K562 (cell line): ENCODE results near the gene ZNF318. TPM values are rescaled to one million over a fixed set of nuclear protein-coding genes. Genes with fewer than 3 reads are reported as not detected.

ENCODE experiments used
- CGGBP1 ChIP-seq: fragments of 250-450 bp; sonication (Bioruptor Pico); IDR thresholded peaks from 2 replicates; pipeline ENCODE4 v1.9.0; 2021; ENCODE audit warnings: mild to moderate bottlenecking
- CHD1 ChIP-seq: fragments of 200-600 bp; sonication (generic); IDR thresholded peaks from one replicate; pipeline ENCODE4 v1.6.1; 2012; ENCODE audit warnings: mild to moderate bottlenecking, moderate library complexity, low read length, inconsistent platforms
- FOS ChIP-seq: IDR thresholded peaks from 3 replicates; pipeline ENCODE4 v1.6.1; 2011; ENCODE audit not compliant: insufficient read length; ENCODE audit errors: extremely low read depth
- JUNB ChIP-seq: fragments of 450-650 bp; formaldehyde crosslinking; conservative IDR thresholded peaks from 2 replicates; pipeline ENCODE4 v1.4.0; 2020; ENCODE audit warnings: mild to moderate bottlenecking
- KLF10 ChIP-seq: fragments of 250-450 bp; sonication (Bioruptor Pico); IDR thresholded peaks from 2 replicates; pipeline ENCODE4 v1.6.1; 2021; ENCODE audit warnings: matching md5 sums
- LCOR ChIP-seq: sonication (generic); formaldehyde crosslinking; IDR thresholded peaks from 2 replicates; pipeline ENCODE4 v1.8.0; 2022; ENCODE audit warnings: mild to moderate bottlenecking, missing genetic modification reagents
- PHTF2 ChIP-seq: fragments of 250-450 bp; sonication (Bioruptor Pico); IDR thresholded peaks from 2 replicates; pipeline ENCODE4 v1.5.0; 2021; ENCODE audit warnings: mild to moderate bottlenecking
- TCF15 ChIP-seq: fragments of 250-450 bp; sonication (Bioruptor Pico); IDR thresholded peaks from 2 replicates; pipeline ENCODE4 v1.8.0; 2022; ENCODE audit warnings: moderate library complexity, mild to moderate bottlenecking, inconsistent platforms
- TRIM24 ChIP-seq, 2 experiments: fragments of 450-650 bp; IDR thresholded peaks; 2 replicates each; pipeline ENCODE4 v1.6.1; 2016
- ZKSCAN1 ChIP-seq: fragments of 150-350 bp; IDR thresholded peaks from 2 replicates; pipeline ENCODE4 v1.6.1; 2016; ENCODE audit warnings: low read depth, low read length
- ZNF253 ChIP-seq: fragments of 250-450 bp; sonication (Bioruptor Pico); conservative IDR thresholded peaks from 2 replicates; pipeline ENCODE4 v1.6.1; 2021; ENCODE audit warnings: mild to moderate bottlenecking
- ZNF639 ChIP-seq, 2 experiments: fragments of 200-800 bp in 1 of 2; sonication (Bioruptor generic) in 1 of 2; sonication (generic) in 1 of 2; formaldehyde crosslinking in 1 of 2; IDR thresholded peaks in 1 of 2; conservative IDR thresholded peaks in 1 of 2; 2 replicates each; pipeline versions ENCODE4 v1.5.0 to v1.6.1; 2016 to 2020; ENCODE audit warnings: missing compliant biosample characterization in 1 of 2, missing genetic modification characterization in 1 of 2, missing genetic modification reagents in 1 of 2
- polyA plus RNA-seq, 8 experiments: library from polyadenylated mRNA; depleted of rRNA in 4 of 8; stranded (reverse) in 5 of 8; unstranded in 3 of 8; fragments of >200 nt; fragmentation: Nextera tagmentation in 2 of 8; fragmentation: Illumina TruSeq in 1 of 8; extraction: Ambion mirVana in 2 of 8; extraction: Trizol in 1 of 8; gene quantifications; 2 replicates each; pipeline versions ENCODE4 v1.2.1 to v1.2.3, GENCODE V29; 2011 to 2014; ENCODE audit warnings: inconsistent platforms in 1 of 8, missing spikeins in 1 of 8
- total RNA-seq, 7 experiments: library from RNA; depleted of rRNA in 6 of 7; stranded (reverse); fragments of >200 nt in 6 of 7; fragmentation: Illumina TruSeq in 2 of 7; extraction: Trizol in 2 of 7; gene quantifications; 2 replicates each; pipeline versions ENCODE4 v1.2.1 to v1.2.3, GENCODE V29; 2011 to 2021; ENCODE audit warnings: low replicate concordance in 1 of 7

The ZNF318 gene
- total and polyA plus RNA-seq, 9 of the 15 experiments (the other 6 are each of a cell fraction or from before 2014, with no cell fraction given), result 3.2 to 19.0 (median 9.2) TPM

- TF ChIP-seq CHD1, result no peak
- TF ChIP-seq JUNB (CRISPR knock-in tag), result no peak
- TF ChIP-seq KLF10 (CRISPR knock-in tag), result no peak
- TF ChIP-seq LCOR (CRISPR knock-in tag), result no peak
- TF ChIP-seq CGGBP1 (CRISPR knock-in tag), result no peak
- TF ChIP-seq ZNF639 (CRISPR knock-in tag; conservative IDR thresholded peaks at IDR 0.05 in 1 of 2, IDR thresholded peaks at IDR 0.05 in 1 of 2), result no peak
- TF ChIP-seq FOS, result no peak
- no peak for TF ChIP-seq ZNF253
- TF ChIP-seq TRIM24 (IDR thresholded peaks at IDR 0.05), result no peak
- TF ChIP-seq ZKSCAN1, result no peak
- TF ChIP-seq TCF15 (CRISPR knock-in tag), result no peak
- no peak for TF ChIP-seq PHTF2
Observed at GRCh38 chr6:43401730-43402129, 32.3 kb upstream of the ZNF318 start (continued).
